GM18519 (cell line): ENCODE results near the gene VPS35L.
"Not testable (repeated sequence)": the region's sequence is repeated elsewhere in the genome, so short reads cannot be mapped to it uniquely, and the experiment has no call there.

Experiments used
- ATAC-seq: cut with Tn5 transposase; IDR thresholded peaks from one replicate; pipeline ENCODE4 v1.9.1; 2021; ENCODE audit warnings: mild to moderate bottlenecking, moderate library complexity; ENCODE audit not compliant: unreplicated experiment, low FRiP score

The VPS35L gene

DNA sequence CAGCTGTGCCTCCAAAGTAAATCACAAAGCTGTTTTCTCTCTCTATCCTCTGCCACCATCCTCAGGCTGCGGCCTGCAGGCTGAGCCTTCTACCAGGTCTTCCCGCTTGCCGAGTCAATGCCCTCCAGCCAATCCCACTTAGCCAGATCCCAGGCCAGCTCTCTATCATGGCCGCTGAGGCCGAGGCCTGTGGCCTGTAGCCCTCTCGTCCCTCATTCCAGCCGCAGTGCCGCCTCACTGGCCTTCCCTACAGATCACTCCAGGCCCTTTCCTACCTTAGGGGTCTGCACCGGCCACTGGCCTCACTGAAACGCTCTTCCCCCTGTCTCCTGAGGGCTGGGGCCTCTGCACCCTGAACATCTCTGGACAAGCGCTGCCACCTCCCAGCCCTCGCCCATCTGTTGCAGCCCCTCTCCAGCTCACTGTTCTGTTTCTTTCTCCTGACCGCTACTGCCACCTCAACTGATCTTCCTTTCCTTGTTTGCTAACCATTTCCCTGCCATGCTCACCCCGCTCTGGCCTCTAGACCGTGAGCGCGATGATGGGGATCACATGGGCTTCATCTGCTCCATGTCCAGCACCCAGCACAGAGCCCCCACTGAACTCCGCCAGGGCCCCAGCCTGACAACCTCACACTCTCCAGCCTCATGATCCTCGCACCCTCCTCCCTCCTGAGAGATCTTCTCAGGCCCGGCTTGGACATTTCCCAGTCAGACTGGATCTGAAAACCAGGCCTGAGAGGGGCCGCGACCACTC is 154.1 kb downstream of the VPS35L start:
- ATAC-seq = no peak

- no peak for ATAC-seq
These were observed 154.8 kb downstream of the VPS35L start for GRCh38 chr16:19710191-19710908.

- no peak for ATAC-seq
These were observed 155.6 kb downstream of the VPS35L start for GRCh38 chr16:19710991-19711545.

DNA sequence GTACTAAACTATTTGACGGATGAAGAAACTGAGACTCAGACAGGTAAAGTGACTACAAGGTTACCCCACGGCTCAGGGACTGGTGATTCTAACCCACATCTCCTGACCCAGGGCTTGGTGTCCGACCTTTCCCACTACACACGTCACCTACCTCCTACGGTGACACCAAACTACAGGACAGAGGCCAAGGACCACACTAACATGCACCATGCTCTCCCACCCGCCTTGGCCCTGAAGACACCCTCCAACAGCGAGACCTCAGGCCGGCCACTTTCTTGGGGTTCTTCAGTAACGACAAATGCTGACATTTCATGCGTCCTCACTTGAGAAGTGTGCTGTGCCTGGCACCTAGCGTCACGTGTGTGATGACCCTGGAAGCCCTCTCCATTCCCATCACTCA is 156.1 kb downstream of the VPS35L start:
- no peak for ATAC-seq

GRCh38 chr16:19712418-19713058 is 157.0 kb downstream of the VPS35L start:
- ATAC-seq = no peak

DNA sequence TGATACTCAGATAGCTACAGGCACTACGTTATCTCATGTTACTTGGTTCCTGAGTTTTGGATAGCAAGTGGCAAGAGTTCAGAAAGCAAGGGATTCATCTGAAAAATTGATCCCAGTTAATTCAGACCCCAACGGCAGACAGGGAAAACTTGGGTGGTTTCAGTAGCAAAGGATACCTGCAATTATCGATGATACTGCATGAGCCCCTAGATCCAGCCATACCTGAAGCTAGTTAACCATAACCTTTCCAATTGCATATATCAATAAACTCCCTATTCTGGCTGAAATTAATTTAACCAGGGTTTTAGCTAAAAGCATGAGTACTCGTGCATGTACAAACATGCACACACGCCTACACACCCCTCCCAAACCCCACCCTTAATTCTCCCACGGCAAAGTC is 158.2 kb downstream of the VPS35L start:
- ATAC-seq = no peak

GRCh38 chr16:19715566-19715965 is 160.1 kb downstream of the VPS35L start:
- ATAC-seq = no peak

DNA sequence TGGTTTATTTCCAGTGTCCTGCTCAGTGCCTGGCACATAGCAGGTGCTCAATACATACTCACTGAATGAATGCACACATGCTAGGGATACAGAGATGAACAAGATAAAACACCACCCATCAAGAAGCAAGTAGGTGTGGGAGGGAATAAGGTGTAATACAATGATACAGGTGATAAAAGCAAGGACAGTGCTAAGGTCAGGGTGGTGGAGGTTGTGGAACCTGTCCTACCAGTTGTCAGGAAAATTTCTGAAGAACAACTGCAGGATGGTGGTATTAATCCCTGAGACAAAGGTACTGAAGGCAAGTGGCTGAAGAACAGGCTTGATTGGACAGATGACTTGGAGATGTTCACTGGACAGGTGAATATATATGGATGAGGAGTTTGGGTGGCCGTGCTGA is 160.7 kb downstream of the VPS35L start:
- ATAC-seq = no peak

DNA sequence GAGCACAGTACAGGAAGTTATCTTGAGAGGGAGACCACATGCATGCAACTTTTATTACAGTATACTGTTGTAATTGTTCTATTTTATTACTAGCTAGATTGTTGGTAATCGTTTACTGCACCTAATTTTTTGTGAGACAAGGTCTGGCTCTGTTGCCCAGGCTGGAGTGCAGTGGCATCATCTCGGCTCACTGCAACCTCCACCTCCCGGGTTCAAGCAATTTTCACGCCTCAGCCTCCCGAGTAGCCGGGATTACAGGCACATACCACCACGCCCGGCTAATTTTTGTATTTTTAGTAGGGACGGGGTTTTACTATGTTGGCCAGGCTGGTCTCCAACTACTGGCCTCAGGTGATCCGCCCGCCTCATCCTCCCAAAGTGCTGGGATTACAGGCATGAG is 161.2 kb downstream of the VPS35L start:
- not testable (repeated sequence) for ATAC-seq

GRCh38 chr16:19717314-19717713 is 161.8 kb downstream of the VPS35L start:
- no peak for ATAC-seq

DNA sequence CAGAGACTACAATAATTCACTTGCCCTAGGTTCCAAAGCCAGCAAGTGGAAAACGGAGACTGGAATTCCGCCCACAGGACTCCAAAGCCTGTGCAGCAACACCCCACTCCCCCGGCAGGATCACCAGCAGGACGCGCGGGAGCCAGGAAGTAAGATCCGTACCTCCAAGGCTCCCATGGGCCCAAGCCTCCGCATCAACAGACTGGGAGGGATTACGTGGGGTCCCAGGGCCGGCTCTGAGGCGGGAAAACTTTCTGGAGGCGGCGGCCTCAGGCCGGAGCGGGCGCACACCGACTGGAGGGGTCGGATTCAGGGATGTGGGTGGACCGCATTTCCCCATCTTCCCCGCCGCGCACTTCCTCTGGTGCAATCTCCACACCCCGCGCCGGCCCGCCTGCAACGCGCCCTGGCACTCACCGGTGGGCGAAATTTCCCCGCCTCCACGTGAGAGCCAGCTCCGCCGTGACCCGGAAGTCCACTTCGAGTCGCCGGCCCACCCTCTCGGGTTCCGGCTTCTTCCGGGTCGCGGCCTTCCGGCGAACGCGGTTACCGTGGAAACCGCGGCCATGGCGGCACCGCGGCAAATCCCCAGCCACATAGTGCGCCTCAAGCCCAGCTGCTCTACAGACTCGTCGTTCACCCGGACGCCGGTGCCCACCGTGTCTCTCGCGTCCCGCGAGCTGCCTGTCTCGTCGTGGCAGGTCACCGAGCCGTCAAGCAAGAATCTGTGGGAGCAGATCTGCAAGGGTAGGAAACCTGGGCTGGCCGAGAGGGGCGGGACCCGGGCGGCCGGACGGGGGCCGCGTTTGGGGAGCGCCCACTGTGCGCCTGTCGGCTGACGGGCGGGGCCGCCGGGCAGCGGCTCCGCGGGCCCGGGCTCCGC is 162.5 kb downstream of the VPS35L start, which contains the start of the genes IQCK and KNOP1:
Gene IQCK (plus strand): TSS at position 531 of the 883 bp plus-strand sequence. CDS start 36 bp downstream, at position 567.
Gene KNOP1 (minus strand): TSS at position 487 of the 883 bp plus-strand sequence. CDS start 3,192 bp downstream, outside the sequence.
- peak; percentile 89 for ATAC-seq

DNA sequence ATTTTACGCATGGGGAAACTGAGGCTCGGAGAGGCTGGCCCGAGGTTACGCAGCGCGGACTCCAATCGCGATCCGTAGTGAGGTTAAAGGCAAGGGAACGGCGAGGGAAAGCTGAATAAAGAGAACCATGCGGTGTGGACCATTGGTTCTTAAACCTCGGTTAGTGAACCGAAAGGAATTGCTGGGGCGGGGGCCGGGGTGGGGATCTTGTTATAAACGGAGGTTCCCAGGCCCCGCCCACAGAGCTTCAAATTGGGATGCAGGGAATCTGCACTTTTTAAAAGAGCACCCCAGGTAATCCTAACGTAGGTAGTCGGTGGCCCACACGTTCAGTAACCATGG is 163.1 kb downstream of the VPS35L start:
- no peak for ATAC-seq

- no peak for ATAC-seq
These were observed 166.9 kb downstream of the VPS35L start for GRCh38 chr16:19722269-19722952.

DNA sequence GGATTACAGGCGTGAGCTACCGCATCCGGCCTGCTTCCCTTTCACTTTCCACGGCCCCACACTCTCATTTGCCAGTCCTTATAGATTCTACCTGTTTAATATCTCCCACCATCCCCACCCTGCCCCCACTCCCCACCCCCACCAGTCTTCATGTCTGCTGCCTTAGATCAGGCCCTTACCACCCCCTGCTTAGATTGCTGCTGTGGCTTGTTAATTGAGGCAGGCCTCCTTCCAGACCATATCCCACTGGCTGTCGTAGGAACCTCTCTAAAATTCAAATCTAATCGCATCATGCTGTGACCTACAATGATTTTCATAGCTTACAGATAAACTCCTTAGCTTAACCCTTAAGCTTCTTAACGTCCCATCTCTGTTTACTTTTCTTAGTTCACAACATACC is 167.5 kb downstream of the VPS35L start:
- ATAC-seq = no peak

- no peak for ATAC-seq
These were observed 173.1 kb downstream of the VPS35L start for GRCh38 chr16:19728636-19728965.

DNA sequence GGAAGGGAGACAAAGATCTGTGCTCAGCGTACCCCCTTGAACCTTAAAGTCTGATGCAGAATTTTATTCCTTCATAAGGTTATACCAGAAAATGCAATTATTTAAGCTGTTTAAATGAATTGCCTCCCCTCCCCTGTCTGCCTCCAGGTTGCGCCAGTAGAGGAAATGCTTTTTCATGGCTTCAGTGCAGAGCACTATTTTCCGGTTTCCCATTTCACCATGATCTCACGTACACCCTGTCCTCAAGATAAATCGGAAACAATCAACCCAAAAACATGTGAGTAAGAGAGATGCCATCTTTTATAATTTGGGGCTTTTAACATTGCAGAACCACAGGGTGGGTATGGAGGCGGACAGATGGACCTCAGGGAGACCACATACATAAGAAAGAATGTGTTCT is 178.0 kb downstream of the VPS35L start:
- ATAC-seq = no peak

DNA sequence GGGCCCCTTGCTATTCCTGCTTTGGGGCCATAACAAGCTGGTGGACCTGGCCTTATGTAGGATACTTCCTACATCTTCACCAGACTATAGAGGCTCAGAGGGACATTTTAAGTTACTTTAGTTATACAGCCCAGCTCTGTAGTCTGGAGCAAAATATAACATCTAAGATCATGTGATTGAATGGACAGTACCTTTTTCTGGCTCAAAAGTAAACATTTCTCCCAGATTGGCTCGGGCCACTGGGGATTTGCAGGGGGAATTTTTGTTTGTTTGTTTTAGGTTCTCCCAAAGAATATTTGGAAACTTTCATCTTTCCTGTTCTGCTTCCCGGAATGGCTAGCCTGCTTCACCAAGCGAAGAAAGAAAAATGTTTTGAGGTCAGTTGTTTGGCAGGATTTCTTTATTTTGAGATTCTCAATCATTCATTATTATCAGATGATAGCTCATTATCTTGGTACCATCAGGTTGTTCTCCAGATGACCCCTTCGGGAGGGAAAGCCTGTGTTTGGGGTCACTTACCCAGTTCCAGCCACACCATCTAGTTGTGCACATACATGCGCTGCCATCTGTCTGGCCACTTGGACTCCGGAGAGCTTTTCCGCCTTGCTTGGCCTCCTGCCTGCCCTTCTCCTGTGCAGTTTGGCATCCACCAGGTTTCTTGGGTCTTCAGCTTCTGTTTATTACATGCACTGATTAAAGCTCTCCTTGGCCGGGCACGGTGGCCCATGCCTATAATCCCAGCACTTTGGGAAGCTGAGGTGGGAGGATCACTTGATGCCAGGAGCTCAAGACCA is 179.8 kb downstream of the VPS35L start:
- ATAC-seq = no peak

GRCh38 chr16:19737306-19738038 is 182.0 kb downstream of the VPS35L start:
- ATAC-seq = no peak
